Keratinocyte (primary cell): ENCODE measurements around the gene ZNF688. TPM values are rescaled to one million over a fixed set of nuclear protein-coding genes. Genes with fewer than 3 reads are reported as not detected.

Experiments used
- DNase-seq: peaks from one replicate; pipeline ENCODE4 v3.0.0-alpha.2; 2011; ENCODE audit warnings: low read depth, missing footprints, low spot score
- FAIRE-seq: peaks from 2 replicates; lab custom pipeline; 2011; peaks lifted over from hg19 to GRCh38; lab: Jason Lieb, UNC
- H2AFZ ChIP-seq: 2 replicates; pipeline ENCODE4 v1.6.0; 2012; ENCODE audit warnings: low read length, control low read depth, inconsistent platforms; ENCODE audit not compliant: control insufficient read depth
- H3K27ac ChIP-seq: 2 replicates; pipeline ENCODE4 v1.5.1; 2011; ENCODE audit warnings: low read length; ENCODE audit not compliant: control insufficient read depth, insufficient read depth
- H3K27me3 ChIP-seq: 3 replicates; pipeline ENCODE4 v1.6.0; 2011; ENCODE audit warnings: low read length; ENCODE audit not compliant: control insufficient read depth, insufficient read depth; ENCODE audit errors: extremely low read depth
- H3K36me3 ChIP-seq, 2 experiments: 2 replicates in 1 of 2; 3 replicates in 1 of 2; pipeline ENCODE4 v1.5.1; 2011; ENCODE audit warnings: low read length in 2 of 2, mild to moderate bottlenecking in 1 of 2; ENCODE audit not compliant: control insufficient read depth in 2 of 2, insufficient read depth in 2 of 2; ENCODE audit errors: extremely low read depth in 1 of 2
- H3K4me1 ChIP-seq: 3 replicates; pipeline ENCODE4 v1.5.1; 2011; ENCODE audit warnings: low read length; ENCODE audit not compliant: control insufficient read depth, insufficient read depth; ENCODE audit errors: extremely low read depth
- H3K4me2 ChIP-seq: 3 replicates; pipeline ENCODE4 v1.6.0; 2011; ENCODE audit warnings: low read depth, low read length; ENCODE audit not compliant: control insufficient read depth, insufficient read depth; ENCODE audit errors: extremely low read depth
- H3K4me3 ChIP-seq, 3 experiments: fragments of 200-600 bp in 1 of 3; sonication (generic) in 1 of 3; 2 replicates in 2 of 3; 3 replicates in 1 of 3; pipeline ENCODE4 v1.5.1; 2011 to 2016; ENCODE audit warnings: low read length in 3 of 3, mild to moderate bottlenecking in 3 of 3, control low read depth in 2 of 3, inconsistent platforms in 1 of 3, low read depth in 1 of 3, mixed read lengths in 1 of 3, mixed run types in 1 of 3, moderate library complexity in 1 of 3; ENCODE audit not compliant: control insufficient read depth in 2 of 3, insufficient read depth in 2 of 3; ENCODE audit errors: extremely low read depth in 1 of 3
- H3K79me2 ChIP-seq: 2 replicates; pipeline ENCODE4 v1.6.0; 2012; ENCODE audit warnings: low read length; ENCODE audit not compliant: control insufficient read depth, insufficient read depth
- H3K9ac ChIP-seq: 3 replicates; pipeline ENCODE4 v1.6.0; 2011; ENCODE audit warnings: low read length; ENCODE audit not compliant: control insufficient read depth, insufficient read depth; ENCODE audit errors: extremely low read depth
- H3K9me1 ChIP-seq: 3 replicates; pipeline ENCODE4 v1.6.0; 2011; ENCODE audit warnings: low read length; ENCODE audit not compliant: control insufficient read depth, insufficient read depth; ENCODE audit errors: extremely low read depth
- H3K9me3 ChIP-seq: 2 replicates; pipeline ENCODE4 v1.5.1; 2012; ENCODE audit warnings: low read depth, low read length; ENCODE audit not compliant: control insufficient read depth
- H4K20me1 ChIP-seq: 3 replicates; pipeline ENCODE4 v1.6.0; 2011; ENCODE audit warnings: low read length; ENCODE audit not compliant: control insufficient read depth, insufficient read depth; ENCODE audit errors: extremely low read depth
- EZH2 ChIP-seq: IDR thresholded peaks from one replicate; pipeline ENCODE4 v1.6.1; 2012; ENCODE audit warnings: inconsistent platforms, mild to moderate bottlenecking, low read length, moderate library complexity
- dilution Hi-C: fragments of 300-500 bp; cut with MboI; formaldehyde crosslinking; loops from one replicate; pipeline ENCODE4 v1.7.0; 2020; ENCODE audit warnings: low sequenced_read_pairs; ENCODE audit not compliant: extremely low pct_ligation_motif_present
- polyA plus RNA-seq, 5 experiments: library from polyadenylated mRNA; depleted of rRNA in 3 of 5; stranded (reverse) in 3 of 5; stranded (forward) in 1 of 5; unstranded in 1 of 5; fragments of >200 nt; gene quantifications; 1 replicate in 1 of 5; 2 replicates in 3 of 5; 3 replicates in 1 of 5; pipeline versions ENCODE4 v1.2.1 to v1.2.3, GENCODE V29; 2011 to 2012; ENCODE audit warnings: missing spikeins in 2 of 5, low read depth in 1 of 5, low replicate concordance in 1 of 5
- TF ChIP-seq, protein P1 (sequence below), 3 experiments: IDR thresholded peaks in 1 of 3; conservative IDR thresholded peaks in 1 of 3; optimal IDR thresholded peaks in 1 of 3; 2 replicates in 2 of 3; 3 replicates in 1 of 3; pipeline versions ENCODE3 to v1.5.1; 2011; ENCODE audit warnings: low read length in 3 of 3, mild to moderate bottlenecking in 3 of 3, moderate library complexity in 2 of 3, control low read depth in 1 of 3, inconsistent platforms in 1 of 3; ENCODE audit not compliant: insufficient read depth in 2 of 3; ENCODE audit errors: extremely low read depth in 1 of 3

The ZNF688 gene
- polyA plus RNA-seq, 1 donor (not counting 4 experiments of a cell fraction or from before 2014, with no cell fraction given), result 4.9 TPM

DNA sequence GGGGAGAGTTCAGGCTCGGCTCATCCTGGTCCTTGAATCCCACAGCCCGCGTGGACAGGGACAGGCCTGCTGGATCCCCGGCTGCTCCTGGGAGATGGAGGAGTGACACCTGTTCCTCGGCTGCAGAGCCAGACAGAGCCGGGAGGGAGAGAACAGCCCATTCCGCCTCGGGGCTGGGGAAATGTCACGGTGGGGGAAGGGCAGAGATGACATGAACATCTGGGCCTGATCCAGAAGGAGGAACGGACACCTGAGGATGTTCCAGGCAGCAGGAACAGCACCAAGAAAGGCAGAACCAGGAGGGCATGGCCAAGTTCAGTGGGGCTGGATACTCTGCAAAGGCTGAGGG lies 15.4 kb downstream of the ZNF688 start:
- Histone ChIP-seq H3K9me3 (no peaks in the 10 kb centered on the region), H3K27me3 (no peaks in the 10 kb centered on the region), H3K27ac (no peak overlapping the region), H3K4me3 (no peak overlapping the region), H3K36me3 (peaks cover 0 to 8% of the 10 kb centered on the region in 2 experiments), H2AFZ (no peak overlapping the region), H4K20me1 (no peaks in the 10 kb centered on the region), H3K4me2 (no peak overlapping the region), H3K4me1 (peaks cover 7% of the 10 kb centered on the region), H3K9ac (no peak overlapping the region), H3K9me1 (no peaks in the 10 kb centered on the region), H3K79me2 (peaks cover 18% of the 10 kb centered on the region)
- dilution Hi-C loops, result no loop called here
- no peak for DNase-seq
- no peak for FAIRE-seq
- no peak for TF ChIP-seq EZH2
- TF ChIP-seq, protein P1, sequence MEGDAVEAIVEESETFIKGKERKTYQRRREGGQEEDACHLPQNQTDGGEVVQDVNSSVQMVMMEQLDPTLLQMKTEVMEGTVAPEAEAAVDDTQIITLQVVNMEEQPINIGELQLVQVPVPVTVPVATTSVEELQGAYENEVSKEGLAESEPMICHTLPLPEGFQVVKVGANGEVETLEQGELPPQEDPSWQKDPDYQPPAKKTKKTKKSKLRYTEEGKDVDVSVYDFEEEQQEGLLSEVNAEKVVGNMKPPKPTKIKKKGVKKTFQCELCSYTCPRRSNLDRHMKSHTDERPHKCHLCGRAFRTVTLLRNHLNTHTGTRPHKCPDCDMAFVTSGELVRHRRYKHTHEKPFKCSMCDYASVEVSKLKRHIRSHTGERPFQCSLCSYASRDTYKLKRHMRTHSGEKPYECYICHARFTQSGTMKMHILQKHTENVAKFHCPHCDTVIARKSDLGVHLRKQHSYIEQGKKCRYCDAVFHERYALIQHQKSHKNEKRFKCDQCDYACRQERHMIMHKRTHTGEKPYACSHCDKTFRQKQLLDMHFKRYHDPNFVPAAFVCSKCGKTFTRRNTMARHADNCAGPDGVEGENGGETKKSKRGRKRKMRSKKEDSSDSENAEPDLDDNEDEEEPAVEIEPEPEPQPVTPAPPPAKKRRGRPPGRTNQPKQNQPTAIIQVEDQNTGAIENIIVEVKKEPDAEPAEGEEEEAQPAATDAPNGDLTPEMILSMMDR (optimal IDR thresholded peaks at IDR 0.05 in 1 of 3, IDR thresholded peaks at IDR 0.05 in 1 of 3, conservative IDR thresholded peaks at IDR 0.05 in 1 of 3; ENCODE audit: extremely low read depth in 1 of 3, insufficient read depth in 2 of 3, low read length in 3 of 3), result no peak

DNA sequence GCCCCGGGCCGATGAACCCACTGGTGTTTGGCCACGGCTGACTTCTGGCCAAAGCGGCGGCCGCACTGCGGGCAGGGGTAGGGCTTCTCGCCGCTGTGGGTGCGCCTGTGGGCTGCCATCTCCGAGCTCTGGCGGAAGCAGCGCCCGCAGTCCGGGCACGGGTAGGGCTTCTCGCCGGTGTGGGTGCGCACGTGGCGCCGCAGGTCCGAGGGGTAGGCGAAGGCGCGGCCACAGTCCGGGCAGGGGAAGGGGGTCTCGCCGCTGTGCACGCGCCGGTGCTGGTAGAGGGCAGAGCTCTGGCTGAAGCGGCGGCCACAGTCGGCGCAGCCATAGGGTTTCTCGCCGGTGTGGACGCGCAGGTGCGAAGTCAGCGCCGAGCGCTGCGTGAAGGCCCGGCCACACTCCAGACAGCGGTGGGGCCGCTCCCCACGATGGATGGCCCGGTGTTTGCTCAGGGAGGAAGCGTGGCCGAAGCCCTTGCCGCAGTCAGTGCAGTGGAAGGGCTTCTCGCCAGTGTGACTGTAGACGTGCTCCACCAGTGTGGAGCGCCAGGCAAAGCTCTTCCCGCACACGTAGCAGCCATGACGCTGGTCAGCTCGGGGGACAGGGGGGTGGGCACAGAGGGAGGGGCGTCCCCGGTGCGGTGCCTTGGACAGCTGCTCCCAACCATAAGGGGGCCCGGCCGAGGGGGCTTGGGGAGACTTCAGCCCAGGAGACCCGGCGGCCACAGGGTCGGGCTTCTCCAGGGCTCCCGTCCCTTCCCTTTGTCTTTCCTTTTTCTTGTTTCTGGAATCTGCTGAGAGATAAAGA lies 16.0 kb downstream of the ZNF688 start:
- FAIRE-seq, result no peak

More for the DNA sequence above, 16.0 kb downstream of the ZNF688 start:
- Histone ChIP-seq H3K9ac (no peak overlapping the region), H3K9me3 (no peaks in the 10 kb centered on the region), H3K79me2 (peaks cover 18% of the 10 kb centered on the region), H3K4me3 (no peak overlapping the region), H3K36me3 (peaks cover 0 to 8% of the 10 kb centered on the region in 2 experiments), H3K27ac (no peak overlapping the region), H2AFZ (no peak overlapping the region), H3K4me2 (no peak overlapping the region), H3K9me1 (no peaks in the 10 kb centered on the region), H3K4me1 (peaks cover 5% of the 10 kb centered on the region), H4K20me1 (no peaks in the 10 kb centered on the region), H3K27me3 (no peaks in the 10 kb centered on the region)
- DNase-seq, result no peak
- dilution Hi-C loops, result no loop called here
- TF ChIP-seq EZH2, result no peak
- TF ChIP-seq, protein P1 (optimal IDR thresholded peaks at IDR 0.05 in 1 of 3, IDR thresholded peaks at IDR 0.05 in 1 of 3, conservative IDR thresholded peaks at IDR 0.05 in 1 of 3; ENCODE audit: extremely low read depth in 1 of 3, insufficient read depth in 2 of 3, low read length in 3 of 3), result no peak
